GM19452 (cell line): Measurements from ENCODE around the gene SHD.
"Not testable (repeated sequence)": the region's sequence is repeated elsewhere in the genome, so short reads cannot be mapped to it uniquely, and the experiment has no call there.

ENCODE experiments used
- ATAC-seq: cut with Tn5 transposase; IDR thresholded peaks from one replicate; pipeline ENCODE4 v1.9.1; 2021; ENCODE audit not compliant: unreplicated experiment

The SHD gene

GRCh38 chr19:4278419-4279266, at the start of gene SHD:
SHD (plus strand) TSS chr19:4279266; CDS start chr19:4280064, 798 bp downstream.
- no peak for ATAC-seq

- ATAC-seq = not testable (repeated sequence)
Measured at GRCh38 chr19:4230237-4230636, 48.8 kb upstream of the SHD start.

GRCh38 chr19:4231521-4231920, 47.5 kb upstream of the SHD start:
- ATAC-seq = not testable (repeated sequence)

- ATAC-seq = not testable (repeated sequence)
Measured at GRCh38 chr19:4232139-4232538, 46.9 kb upstream of the SHD start.

- ATAC-seq = no peak
Measured at GRCh38 chr19:4232614-4233281, 46.3 kb upstream of the SHD start.

- no peak for ATAC-seq
Measured at GRCh38 chr19:4233282-4233853, 45.7 kb upstream of the SHD start.

- no peak for ATAC-seq
Measured at GRCh38 chr19:4234142-4234861, 44.8 kb upstream of the SHD start.

GRCh38 chr19:4234862-4235201, 44.2 kb upstream of the SHD start:
- ATAC-seq = no peak

GRCh38 chr19:4237510-4237909, 41.6 kb upstream of the SHD start:
- not testable (repeated sequence) for ATAC-seq

GRCh38 chr19:4238831-4239230, 40.2 kb upstream of the SHD start:
- ATAC-seq = no peak

- no peak for ATAC-seq
Measured at GRCh38 chr19:4241824-4242430, 37.1 kb upstream of the SHD start.

GRCh38 chr19:4245938-4246337, 33.1 kb upstream of the SHD start:
- ATAC-seq = not testable (repeated sequence)

- ATAC-seq = peak; percentile 85
Measured at GRCh38 chr19:4246767-4247593, 32.1 kb upstream of the SHD start, which contains the start of gene YJU2. YJU2 (plus strand) TSS chr19:4247080; CDS start chr19:4247147, 67 bp downstream.

- ATAC-seq = no peak
Measured at GRCh38 chr19:4256563-4256962, 22.5 kb upstream of the SHD start.

- ATAC-seq = no peak
Measured at GRCh38 chr19:4257025-4257424, 22.0 kb upstream of the SHD start.

- ATAC-seq = no peak
Measured at GRCh38 chr19:4258181-4258580, 20.9 kb upstream of the SHD start.

GRCh38 chr19:4260613-4261191, 18.4 kb upstream of the SHD start:
- ATAC-seq = no peak

- ATAC-seq = no peak
Measured at GRCh38 chr19:4264812-4265211, 14.3 kb upstream of the SHD start.

GRCh38 chr19:4266253-4267000, 12.6 kb upstream of the SHD start:
- no peak for ATAC-seq
